ENCODE results near the gene PCDH12. TPM values are rescaled to one million over a fixed set of nuclear protein-coding genes. Genes with fewer than 3 reads are reported as not detected.

The PCDH12 gene
- polyA plus RNA-seq, 2 donors = 0.16 to 0.40 TPM

DNA sequence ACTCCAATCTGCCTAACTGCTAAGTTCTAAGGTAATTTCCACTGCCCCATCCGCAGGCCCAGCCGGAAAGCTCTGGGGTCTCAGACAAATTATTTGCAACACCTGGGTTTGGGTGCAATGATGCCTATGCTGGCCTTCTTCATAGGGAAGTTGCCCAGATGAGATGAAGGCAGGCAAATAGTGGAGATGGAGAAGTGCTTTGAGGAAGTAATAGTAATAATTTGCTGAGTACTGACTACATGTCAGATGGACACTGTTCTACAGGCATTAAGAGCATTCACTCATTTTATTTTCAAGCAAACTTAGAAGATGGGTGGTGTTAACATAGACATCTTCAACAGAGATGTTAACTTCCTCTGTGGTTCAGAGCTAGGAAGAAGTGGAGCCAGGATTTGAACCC is 3.8 kb downstream of the PCDH12 start:
- Histone ChIP-seq H3K9me3 (ENCODE audit: control insufficient read depth in 2 of 2, insufficient read depth in 1 of 2, low read depth in 1 of 2, low read length in 1 of 2) (no peaks in the 10 kb centered on the region), H3K27me3 (ENCODE audit: control insufficient read depth in 1 of 2, insufficient read depth in 2 of 2, low read length in 2 of 2) (no peaks in the 10 kb centered on the region), H3K36me3 (ENCODE audit: control insufficient read depth in 2 of 2, insufficient read depth in 2 of 2, low read length in 1 of 2) (peaks cover 0 to 3% of the 10 kb centered on the region in 2 donors), H3K27ac (ENCODE audit: low read depth in 2 of 2, low read length in 1 of 2) (no peak overlapping the region), H3K4me1 (ENCODE audit: control insufficient read depth in 2 of 2, insufficient read depth in 2 of 2, low read length in 1 of 2) (peaks cover 3 to 4% of the 10 kb centered on the region in 2 donors), H3K4me3 (ENCODE audit: low read depth in 1 of 2, low read length in 2 of 2) (no peak overlapping the region)
- WGBS, 2 donors = 94 to 95% methylated on average over 2 of the region's 2 CpGs

DNA sequence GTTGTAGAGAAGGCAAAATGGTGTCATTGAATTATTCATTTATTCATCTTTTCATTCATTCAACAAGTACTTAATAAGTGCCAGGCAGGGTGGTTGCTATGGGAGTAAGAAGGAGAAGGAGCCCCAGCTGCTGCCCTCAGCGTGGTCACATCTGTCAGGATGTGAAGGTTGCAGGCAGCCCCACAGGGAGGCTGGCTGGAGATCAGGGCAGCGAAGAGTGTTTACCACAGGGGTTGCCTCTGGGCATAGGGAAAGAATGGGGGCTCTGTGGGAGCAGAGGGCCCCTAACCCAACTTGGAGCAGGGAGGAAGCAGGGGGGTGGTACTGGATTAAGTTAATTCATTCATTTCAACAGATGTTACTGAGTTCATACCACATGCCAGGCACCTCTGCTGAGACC is 6.0 kb downstream of the PCDH12 start:
- WGBS, 2 donors = 73 to 79% methylated on average over 2 of the region's 2 CpGs

GRCh38 chr5:141951332-141951781 is 6.6 kb downstream of the PCDH12 start:
- WGBS, 2 donors = 58% methylated on average over 9 of the region's 9 CpGs
- H3K9me3 ChIP-seq (ENCODE audit: control insufficient read depth in 2 of 2, insufficient read depth in 1 of 2, low read depth in 1 of 2, low read length in 1 of 2) = no peaks in the 10 kb centered on the region
- H3K27me3 ChIP-seq (ENCODE audit: control insufficient read depth in 1 of 2, insufficient read depth in 2 of 2, low read length in 2 of 2) = no peaks in the 10 kb centered on the region
- no peak overlapping the region for H3K27ac ChIP-seq (ENCODE audit: low read depth in 2 of 2, low read length in 1 of 2)
- H3K4me3 ChIP-seq (ENCODE audit: low read depth in 1 of 2, low read length in 2 of 2) = no peak overlapping the region
- H3K4me1 ChIP-seq (ENCODE audit: control insufficient read depth in 2 of 2, insufficient read depth in 2 of 2, low read length in 1 of 2) = peaks cover 0 to 4% of the 10 kb centered on the region in 2 donors
- peaks cover 0 to 3% of the 10 kb centered on the region in 2 donors for H3K36me3 ChIP-seq (ENCODE audit: control insufficient read depth in 2 of 2, insufficient read depth in 2 of 2, low read length in 1 of 2)

More for the DNA sequence above, 6.0 kb downstream of the PCDH12 start:
- no peaks in the 10 kb centered on the region for H3K27me3 ChIP-seq (ENCODE audit: control insufficient read depth in 1 of 2, insufficient read depth in 2 of 2, low read length in 2 of 2)
- H3K27ac ChIP-seq (ENCODE audit: low read depth in 2 of 2, low read length in 1 of 2) = no peak overlapping the region
- H3K36me3 ChIP-seq (ENCODE audit: control insufficient read depth in 2 of 2, insufficient read depth in 2 of 2, low read length in 1 of 2) = peaks cover 0 to 3% of the 10 kb centered on the region in 2 donors
- peaks cover 0 to 4% of the 10 kb centered on the region in 2 donors for H3K4me1 ChIP-seq (ENCODE audit: control insufficient read depth in 2 of 2, insufficient read depth in 2 of 2, low read length in 1 of 2)
- no peak overlapping the region for H3K4me3 ChIP-seq (ENCODE audit: low read depth in 1 of 2, low read length in 2 of 2)
- H3K9me3 ChIP-seq (ENCODE audit: control insufficient read depth in 2 of 2, insufficient read depth in 1 of 2, low read depth in 1 of 2, low read length in 1 of 2) = no peaks in the 10 kb centered on the region

- Histone ChIP-seq H3K27ac (ENCODE audit: low read depth in 2 of 2, low read length in 1 of 2) (no peak overlapping the region), H3K27me3 (ENCODE audit: control insufficient read depth in 1 of 2, insufficient read depth in 2 of 2, low read length in 2 of 2) (no peaks in the 10 kb centered on the region), H3K9me3 (ENCODE audit: control insufficient read depth in 2 of 2, insufficient read depth in 1 of 2, low read depth in 1 of 2, low read length in 1 of 2) (no peaks in the 10 kb centered on the region), H3K4me1 (ENCODE audit: control insufficient read depth in 2 of 2, insufficient read depth in 2 of 2, low read length in 1 of 2) (peaks cover 0 to 8% of the 10 kb centered on the region in 2 donors), H3K4me3 (ENCODE audit: low read depth in 1 of 2, low read length in 2 of 2) (no peak overlapping the region), H3K36me3 (ENCODE audit: control insufficient read depth in 2 of 2, insufficient read depth in 2 of 2, low read length in 1 of 2) (peaks cover 0 to 5% of the 10 kb centered on the region in 2 donors)
- WGBS, 2 donors = 91 to 97% methylated on average over 3 of the region's 3 CpGs
Observed at GRCh38 chr5:141950207-141951005, 7.6 kb downstream of the PCDH12 start.

DNA sequence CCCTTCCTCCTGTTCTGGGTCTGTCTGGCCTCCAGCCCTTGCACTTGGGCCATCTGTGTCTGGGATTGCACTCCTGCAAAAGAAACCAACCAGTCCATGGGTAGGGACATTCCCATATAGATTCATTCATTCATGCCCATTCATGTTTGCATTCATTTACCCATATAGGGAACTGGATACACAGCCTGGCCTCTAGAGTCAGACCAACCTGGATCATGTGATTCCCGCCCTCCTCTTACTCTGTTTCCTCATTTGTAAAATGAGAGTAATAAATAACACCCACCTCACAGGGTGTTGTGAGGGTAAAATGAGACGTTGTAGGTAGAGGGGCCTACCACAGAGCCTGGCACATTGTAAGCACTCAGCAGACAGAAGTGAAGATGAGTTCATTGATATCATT is 8.5 kb downstream of the PCDH12 start:
- no peak overlapping the region for H3K27ac ChIP-seq (ENCODE audit: low read depth in 2 of 2, low read length in 1 of 2)
- no peaks in the 10 kb centered on the region for H3K27me3 ChIP-seq (ENCODE audit: control insufficient read depth in 1 of 2, insufficient read depth in 2 of 2, low read length in 2 of 2)
- H3K4me3 ChIP-seq (ENCODE audit: low read depth in 1 of 2, low read length in 2 of 2) = no peak overlapping the region
- H3K36me3 ChIP-seq (ENCODE audit: control insufficient read depth in 2 of 2, insufficient read depth in 2 of 2, low read length in 1 of 2) = peaks cover 0 to 5% of the 10 kb centered on the region in 2 donors
- H3K9me3 ChIP-seq (ENCODE audit: control insufficient read depth in 2 of 2, insufficient read depth in 1 of 2, low read depth in 1 of 2, low read length in 1 of 2) = no peaks in the 10 kb centered on the region
- peaks cover 0 to 10% of the 10 kb centered on the region in 2 donors for H3K4me1 ChIP-seq (ENCODE audit: control insufficient read depth in 2 of 2, insufficient read depth in 2 of 2, low read length in 1 of 2)
- WGBS, 2 donors = 75 to 79% methylated on average over 2 of the region's 2 CpGs

DNA sequence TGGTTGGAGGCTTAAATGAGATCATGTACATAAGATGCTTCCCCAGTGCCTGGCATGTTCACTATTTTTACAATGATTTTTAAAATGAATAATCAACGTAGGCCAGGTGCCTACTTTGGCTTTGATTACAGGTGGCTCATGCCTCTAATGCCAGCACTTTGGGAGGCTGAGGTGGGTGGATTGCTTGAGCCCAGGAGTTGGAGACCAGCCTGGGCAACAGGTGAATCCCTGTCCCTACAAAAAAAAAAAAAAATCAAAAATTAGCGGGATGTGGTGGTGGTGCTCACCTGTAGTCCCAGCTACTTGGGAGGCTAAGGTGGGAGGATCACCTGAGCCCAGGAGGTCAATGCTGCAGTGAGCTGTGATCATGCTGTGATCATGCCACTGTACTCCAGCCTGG is 9.2 kb downstream of the PCDH12 start:
- Histone ChIP-seq H3K4me3 (ENCODE audit: low read depth in 1 of 2, low read length in 2 of 2) (no peak overlapping the region), H3K36me3 (ENCODE audit: control insufficient read depth in 2 of 2, insufficient read depth in 2 of 2, low read length in 1 of 2) (peaks cover 0 to 5% of the 10 kb centered on the region in 2 donors), H3K27me3 (ENCODE audit: control insufficient read depth in 1 of 2, insufficient read depth in 2 of 2, low read length in 2 of 2) (no peaks in the 10 kb centered on the region), H3K9me3 (ENCODE audit: control insufficient read depth in 2 of 2, insufficient read depth in 1 of 2, low read depth in 1 of 2, low read length in 1 of 2) (no peaks in the 10 kb centered on the region), H3K4me1 (ENCODE audit: control insufficient read depth in 2 of 2, insufficient read depth in 2 of 2, low read length in 1 of 2) (peaks cover 0 to 10% of the 10 kb centered on the region in 2 donors), H3K27ac (ENCODE audit: low read depth in 2 of 2, low read length in 1 of 2) (no peak overlapping the region)
- 86 to 87% methylated on average over 2 of the region's 2 CpGs for WGBS, 2 donors

GRCh38 chr5:141947316-141947715 is 10.7 kb downstream of the PCDH12 start:
- H3K36me3 ChIP-seq (ENCODE audit: control insufficient read depth in 2 of 2, insufficient read depth in 2 of 2, low read length in 1 of 2) = peaks cover 0 to 5% of the 10 kb centered on the region in 2 donors
- WGBS, 2 donors = 74 to 76% methylated on average over 4 of the region's 4 CpGs
- no peak overlapping the region for H3K27ac ChIP-seq (ENCODE audit: low read depth in 2 of 2, low read length in 1 of 2)
- H3K27me3 ChIP-seq (ENCODE audit: control insufficient read depth in 1 of 2, insufficient read depth in 2 of 2, low read length in 2 of 2) = no peaks in the 10 kb centered on the region
- H3K9me3 ChIP-seq (ENCODE audit: control insufficient read depth in 2 of 2, insufficient read depth in 1 of 2, low read depth in 1 of 2, low read length in 1 of 2) = no peaks in the 10 kb centered on the region
- no peak overlapping the region for H3K4me3 ChIP-seq (ENCODE audit: low read depth in 1 of 2, low read length in 2 of 2)
- peaks cover 0 to 7% of the 10 kb centered on the region in 2 donors for H3K4me1 ChIP-seq (ENCODE audit: control insufficient read depth in 2 of 2, insufficient read depth in 2 of 2, low read length in 1 of 2)

GRCh38 chr5:141945511-141946051 is 12.4 kb downstream of the PCDH12 start:
- Histone ChIP-seq H3K4me3 (ENCODE audit: low read depth in 1 of 2, low read length in 2 of 2) (no peak overlapping the region), H3K27me3 (ENCODE audit: control insufficient read depth in 1 of 2, insufficient read depth in 2 of 2, low read length in 2 of 2) (no peaks in the 10 kb centered on the region), H3K27ac (ENCODE audit: low read depth in 2 of 2, low read length in 1 of 2) (no peak overlapping the region), H3K4me1 (ENCODE audit: control insufficient read depth in 2 of 2, insufficient read depth in 2 of 2, low read length in 1 of 2) (peaks cover 0 to 7% of the 10 kb centered on the region in 2 donors), H3K36me3 (ENCODE audit: control insufficient read depth in 2 of 2, insufficient read depth in 2 of 2, low read length in 1 of 2) (peaks cover 0 to 5% of the 10 kb centered on the region in 2 donors), H3K9me3 (ENCODE audit: control insufficient read depth in 2 of 2, insufficient read depth in 1 of 2, low read depth in 1 of 2, low read length in 1 of 2) (no peaks in the 10 kb centered on the region)
- WGBS, 2 donors = 39 to 48% methylated on average over 25 of the region's 25 CpGs

- H3K27ac ChIP-seq (ENCODE audit: low read depth in 2 of 2, low read length in 1 of 2) = no peak overlapping the region
Observed at GRCh38 chr5:141944076-141944475, 13.9 kb downstream of the PCDH12 start.

More at GRCh38 chr5:141944076-141944475, 13.9 kb downstream of the PCDH12 start:
- WGBS, 2 donors = 52 to 71% methylated on average over 9 of the region's 9 CpGs
- peaks cover 0 to 11% of the 10 kb centered on the region in 2 donors for H3K36me3 ChIP-seq (ENCODE audit: control insufficient read depth in 2 of 2, insufficient read depth in 2 of 2, low read length in 1 of 2)
- H3K4me3 ChIP-seq (ENCODE audit: low read depth in 1 of 2, low read length in 2 of 2) = no peak overlapping the region
- no peaks in the 10 kb centered on the region for H3K9me3 ChIP-seq (ENCODE audit: control insufficient read depth in 2 of 2, insufficient read depth in 1 of 2, low read depth in 1 of 2, low read length in 1 of 2)
- H3K4me1 ChIP-seq (ENCODE audit: control insufficient read depth in 2 of 2, insufficient read depth in 2 of 2, low read length in 1 of 2) = peaks cover 0 to 7% of the 10 kb centered on the region in 2 donors
- H3K27me3 ChIP-seq (ENCODE audit: control insufficient read depth in 1 of 2, insufficient read depth in 2 of 2, low read length in 2 of 2) = no peaks in the 10 kb centered on the region
